ENCODE measurements around the gene MAP1S.
"Not testable (repeated sequence)": the region's sequence is repeated elsewhere in the genome, so short reads cannot be mapped to it uniquely, and the experiment has no call there.

The MAP1S gene

DNA sequence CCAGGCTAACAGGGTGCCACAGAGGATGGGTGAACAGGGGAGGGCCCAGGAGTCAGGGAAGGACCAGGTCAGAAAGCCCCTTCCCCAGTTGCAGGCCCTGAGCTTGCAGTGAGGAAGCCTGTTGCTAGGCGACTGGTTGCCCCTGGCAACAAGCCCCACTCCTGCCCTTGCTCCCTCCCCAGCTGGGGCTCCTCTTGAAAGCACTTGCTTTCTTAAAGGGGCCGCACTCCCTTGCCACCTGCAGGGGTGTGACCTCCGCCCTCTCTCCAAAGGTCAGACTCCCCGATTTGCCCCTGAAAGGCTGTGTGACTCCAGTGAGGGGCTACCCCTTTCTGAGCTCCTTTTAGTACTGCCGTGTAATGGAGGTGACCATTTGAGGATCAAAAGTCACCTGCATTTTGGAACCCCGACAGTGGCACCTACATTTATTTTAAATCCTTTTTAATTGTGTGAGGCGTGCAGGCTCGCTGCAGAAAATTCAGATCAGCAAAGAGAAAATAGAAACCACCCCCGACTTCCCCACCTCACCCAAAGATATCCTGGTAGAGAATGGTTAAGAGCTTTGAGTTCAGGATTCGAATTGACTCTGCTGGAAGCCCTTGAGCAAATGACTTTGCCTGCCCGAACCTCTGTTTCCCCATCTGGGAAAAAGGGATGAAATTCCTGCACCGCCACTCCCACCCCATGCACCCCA, 36.8 kb downstream of the MAP1S start:
- DNase-seq, result peak; percentile 56
- peaks cover 57% of the 10 kb centered on the region for H3K4me1 Mint-ChIP-seq (ENCODE audit: low read depth)
- no peaks in the 10 kb centered on the region for H3K27me3 Mint-ChIP-seq
- H3K4me3 Mint-ChIP-seq, result no peak overlapping the region
- peaks cover 76% of the 10 kb centered on the region for H3K36me3 Mint-ChIP-seq (ENCODE audit: low read depth)
- peak overlapping the region; percentile 79 for H3K27ac Mint-ChIP-seq
- no peaks in the 10 kb centered on the region for H3K9me3 Mint-ChIP-seq

- no peaks in the 10 kb centered on the region for H3K27me3 Mint-ChIP-seq
- no peaks in the 10 kb centered on the region for H3K9me3 Mint-ChIP-seq
- peak overlapping the region; percentile 47 for H3K27ac Mint-ChIP-seq
- H3K36me3 Mint-ChIP-seq (ENCODE audit: low read depth), result peaks cover 71% of the 10 kb centered on the region
- peaks cover 48% of the 10 kb centered on the region for H3K4me1 Mint-ChIP-seq (ENCODE audit: low read depth)
- DNase-seq, result no peak
- H3K4me3 Mint-ChIP-seq, result no peak overlapping the region
These were observed 37.8 kb downstream of the MAP1S start for GRCh38 chr19:17757125-17757524.

GRCh38 chr19:17758515-17758914, 39.2 kb downstream of the MAP1S start:
- peak overlapping the region; percentile 64 for H3K27ac Mint-ChIP-seq
- DNase-seq, result no peak
- no peaks in the 10 kb centered on the region for H3K27me3 Mint-ChIP-seq
- peaks cover 85% of the 10 kb centered on the region for H3K36me3 Mint-ChIP-seq (ENCODE audit: low read depth)
- H3K4me1 Mint-ChIP-seq (ENCODE audit: low read depth), result peaks cover 43% of the 10 kb centered on the region
- no peaks in the 10 kb centered on the region for H3K9me3 Mint-ChIP-seq
- H3K4me3 Mint-ChIP-seq, result no peak overlapping the region

- no peak for DNase-seq
- Mint-ChIP-seq H3K27me3 (no peaks in the 10 kb centered on the region), H3K4me3 (no peak overlapping the region), H3K9me3 (no peaks in the 10 kb centered on the region), H3K27ac (no peak overlapping the region), H3K4me1 (ENCODE audit: low read depth) (peaks cover 23% of the 10 kb centered on the region), H3K36me3 (ENCODE audit: low read depth) (peaks cover 86% of the 10 kb centered on the region)
These were observed 41.9 kb downstream of the MAP1S start for GRCh38 chr19:17761148-17761547.

- no peak for DNase-seq
- H3K36me3 Mint-ChIP-seq (ENCODE audit: low read depth), result peaks cover 87% of the 10 kb centered on the region
- no peaks in the 10 kb centered on the region for H3K27me3 Mint-ChIP-seq
- H3K9me3 Mint-ChIP-seq, result no peaks in the 10 kb centered on the region
- no peak overlapping the region for H3K4me3 Mint-ChIP-seq
- H3K27ac Mint-ChIP-seq, result no peak overlapping the region
- peaks cover 16% of the 10 kb centered on the region for H3K4me1 Mint-ChIP-seq (ENCODE audit: low read depth)
These were observed 43.4 kb downstream of the MAP1S start for GRCh38 chr19:17762505-17763229.

GRCh38 chr19:17764348-17764747, 45.1 kb downstream of the MAP1S start:
- Mint-ChIP-seq H3K27me3 (no peaks in the 10 kb centered on the region), H3K9me3 (no peaks in the 10 kb centered on the region), H3K4me3 (no peak overlapping the region), H3K36me3 (ENCODE audit: low read depth) (peaks cover 85% of the 10 kb centered on the region), H3K4me1 (ENCODE audit: low read depth) (peaks cover 11% of the 10 kb centered on the region), H3K27ac (no peak overlapping the region)
- DNase-seq, result no peak

GRCh38 chr19:17765069-17765618, 45.9 kb downstream of the MAP1S start:
- Mint-ChIP-seq H3K27ac (peak overlapping the region; percentile 57), H3K27me3 (no peaks in the 10 kb centered on the region), H3K4me3 (no peak overlapping the region), H3K4me1 (ENCODE audit: low read depth) (peaks cover 11% of the 10 kb centered on the region), H3K9me3 (no peaks in the 10 kb centered on the region), H3K36me3 (ENCODE audit: low read depth) (peaks cover 86% of the 10 kb centered on the region)
- DNase-seq, result no peak

- no peak overlapping the region for H3K4me3 Mint-ChIP-seq
- no peaks in the 10 kb centered on the region for H3K27me3 Mint-ChIP-seq
- no peak for DNase-seq
- peak overlapping the region; percentile 52 for H3K27ac Mint-ChIP-seq
- H3K4me1 Mint-ChIP-seq (ENCODE audit: low read depth), result peaks cover 5% of the 10 kb centered on the region
- no peaks in the 10 kb centered on the region for H3K9me3 Mint-ChIP-seq
- H3K36me3 Mint-ChIP-seq (ENCODE audit: low read depth), result peaks cover 85% of the 10 kb centered on the region
These were observed 47.4 kb downstream of the MAP1S start for GRCh38 chr19:17766543-17767131.

DNA sequence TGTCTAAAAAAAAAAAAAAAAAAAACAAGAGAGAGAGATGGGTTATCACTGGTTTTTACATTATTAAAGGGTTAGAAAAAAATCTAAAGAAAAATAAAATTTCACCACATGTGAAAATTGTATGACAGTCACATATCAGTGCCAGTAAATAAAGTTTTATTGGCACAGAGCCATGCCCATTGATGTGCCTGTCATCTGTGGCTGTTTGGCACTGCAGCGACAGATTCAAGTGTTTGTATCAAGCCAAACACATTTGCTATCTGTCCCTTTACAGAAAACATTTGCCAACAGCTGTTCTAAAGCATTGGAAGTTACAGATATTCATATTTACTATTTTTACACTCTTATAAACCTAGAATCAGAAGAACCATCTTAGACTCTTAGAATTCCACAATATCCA, 48.3 kb downstream of the MAP1S start:
- Mint-ChIP-seq H3K9me3 (no peaks in the 10 kb centered on the region), H3K27me3 (no peaks in the 10 kb centered on the region), H3K4me1 (ENCODE audit: low read depth) (peaks cover 5% of the 10 kb centered on the region), H3K4me3 (no peak overlapping the region), H3K36me3 (ENCODE audit: low read depth) (peaks cover 90% of the 10 kb centered on the region), H3K27ac (no peak overlapping the region)
- DNase-seq, result no peak

- no peak overlapping the region for H3K27ac Mint-ChIP-seq
- no peaks in the 10 kb centered on the region for H3K27me3 Mint-ChIP-seq
- no peak overlapping the region for H3K4me3 Mint-ChIP-seq
- H3K4me1 Mint-ChIP-seq (ENCODE audit: low read depth), result peaks cover 7% of the 10 kb centered on the region
- no peak for DNase-seq
- peaks cover 88% of the 10 kb centered on the region for H3K36me3 Mint-ChIP-seq (ENCODE audit: low read depth)
- no peaks in the 10 kb centered on the region for H3K9me3 Mint-ChIP-seq
These were observed 51.3 kb downstream of the MAP1S start for GRCh38 chr19:17770613-17771012.

GRCh38 chr19:17772172-17772571, 52.9 kb downstream of the MAP1S start:
- Mint-ChIP-seq H3K27me3 (no peaks in the 10 kb centered on the region), H3K27ac (no peak overlapping the region)

GRCh38 chr19:17775245-17775927, 56.1 kb downstream of the MAP1S start:
- H3K4me1 Mint-ChIP-seq (ENCODE audit: low read depth), result peaks cover 22% of the 10 kb centered on the region
- peaks cover 84% of the 10 kb centered on the region for H3K36me3 Mint-ChIP-seq (ENCODE audit: low read depth)
- no peaks in the 10 kb centered on the region for H3K27me3 Mint-ChIP-seq
- H3K9me3 Mint-ChIP-seq, result no peaks in the 10 kb centered on the region
- peak overlapping the region; percentile 66 for H3K27ac Mint-ChIP-seq
- H3K4me3 Mint-ChIP-seq, result no peak overlapping the region
- DNase-seq, result peak; percentile 64

More at GRCh38 chr19:17772172-17772571, 52.9 kb downstream of the MAP1S start:
- H3K36me3 Mint-ChIP-seq (ENCODE audit: low read depth), result peaks cover 89% of the 10 kb centered on the region
- peaks cover 14% of the 10 kb centered on the region for H3K4me1 Mint-ChIP-seq (ENCODE audit: low read depth)
- no peak overlapping the region for H3K4me3 Mint-ChIP-seq
- no peaks in the 10 kb centered on the region for H3K9me3 Mint-ChIP-seq
- DNase-seq, result no peak

DNA sequence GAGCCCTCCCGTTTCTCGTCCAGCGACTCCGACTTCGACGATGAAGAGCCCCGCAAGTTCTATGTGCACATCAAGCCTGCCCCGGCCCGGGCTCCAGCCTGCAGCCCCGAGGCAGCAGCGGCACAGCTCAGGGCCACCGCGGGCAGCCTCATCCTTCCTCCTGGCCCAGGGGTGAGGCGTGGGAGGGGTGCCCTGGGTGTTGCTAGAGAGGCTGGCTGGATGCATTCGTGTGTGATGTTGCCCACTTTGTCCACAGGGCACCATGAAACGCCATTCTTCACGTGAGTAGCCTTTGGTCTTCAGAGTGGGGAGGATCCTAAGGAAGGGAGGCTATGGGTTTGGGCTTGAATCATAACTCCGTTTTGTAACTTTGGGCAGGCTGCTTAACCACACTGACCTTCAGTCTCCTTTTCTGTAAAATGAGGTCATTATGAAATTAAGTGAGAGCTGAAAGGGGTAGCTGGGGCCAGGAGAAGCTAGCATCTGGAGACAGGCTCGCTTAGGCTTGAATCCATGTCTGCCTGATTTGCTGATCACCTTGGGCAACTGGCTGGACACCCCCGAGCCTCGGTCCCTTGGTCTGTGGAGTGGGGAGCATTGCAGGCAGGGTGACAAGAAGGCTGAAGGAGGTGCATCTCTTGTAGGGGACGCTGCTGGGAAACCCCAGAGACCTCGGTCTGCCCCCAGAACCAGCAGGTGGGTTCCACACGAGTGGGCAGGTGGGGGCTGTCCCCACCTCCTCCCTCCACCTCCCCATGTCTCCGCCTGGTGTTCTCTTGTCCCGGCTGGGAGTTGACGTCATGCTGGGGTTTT, 56.9 kb downstream of the MAP1S start:
- Mint-ChIP-seq H3K27me3 (no peaks in the 10 kb centered on the region), H3K4me1 (ENCODE audit: low read depth) (peaks cover 22% of the 10 kb centered on the region), H3K9me3 (no peaks in the 10 kb centered on the region), H3K36me3 (ENCODE audit: low read depth) (peaks cover 81% of the 10 kb centered on the region), H3K4me3 (no peak overlapping the region), H3K27ac (peak overlapping the region; percentile 81)
- DNase-seq, result no peak

DNA sequence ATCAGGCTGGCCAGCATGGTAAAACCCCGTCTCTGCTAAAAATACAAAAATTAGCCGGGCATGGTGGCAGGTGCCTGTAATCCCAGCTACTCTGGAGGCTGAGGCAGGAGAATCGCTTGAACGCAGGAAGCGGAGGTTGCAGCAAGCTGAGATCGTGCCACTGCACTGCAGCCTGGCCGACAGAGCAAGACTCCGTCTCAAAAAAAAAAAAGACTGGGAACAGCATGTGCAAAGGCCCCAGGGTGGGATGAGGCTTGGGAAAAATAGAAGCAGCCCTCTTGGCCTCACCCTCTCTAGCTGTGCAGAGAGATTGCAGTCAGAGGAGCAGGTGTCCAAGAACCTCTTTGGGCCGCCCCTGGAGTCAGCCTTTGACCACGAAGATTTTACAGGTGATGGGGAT, 58.6 kb downstream of the MAP1S start:
- not testable (repeated sequence) for DNase-seq, H3K27ac Mint-ChIP-seq

More for the DNA sequence above, 58.6 kb downstream of the MAP1S start:
- H3K27me3 Mint-ChIP-seq, H3K4me3 Mint-ChIP-seq, H3K9me3 Mint-ChIP-seq: not testable (repeated sequence)
- Mint-ChIP-seq H3K36me3 (ENCODE audit: low read depth) (peaks cover 85% of the 10 kb centered on the region), H3K4me1 (ENCODE audit: low read depth) (peaks cover 22% of the 10 kb centered on the region)
